Hepatocyte (in vitro differentiated cells): ENCODE results near the gene ARHGAP45. TPM values are rescaled to one million over a fixed set of nuclear protein-coding genes. Genes with fewer than 3 reads are reported as not detected.

Experiments used
- DNase-seq: peaks from one replicate; pipeline ENCODE4 v3.0.0-alpha.2; 2016; ENCODE audit warnings: low spot score
- H2AFZ ChIP-seq: fragments of 200-600 bp; sonication (generic); 2 replicates; pipeline ENCODE4 v1.6.0; 2016; ENCODE audit warnings: antibody characterized with exemption, mild to moderate bottlenecking
- H3K27ac ChIP-seq: fragments of 200-600 bp; sonication (generic); 2 replicates; pipeline ENCODE4 v1.5.1; 2016; ENCODE audit warnings: mild to moderate bottlenecking
- H3K27me3 ChIP-seq: fragments of 200-600 bp; sonication (generic); 2 replicates; pipeline ENCODE4 v1.6.1; 2016
- H3K36me3 ChIP-seq: fragments of 200-600 bp; sonication (generic); replicated peaks from 2 replicates; pipeline ENCODE4 v1.5.1; 2016; ENCODE audit warnings: low read depth; ENCODE audit not compliant: insufficient read depth
- H3K4me1 ChIP-seq: fragments of 200-600 bp; sonication (generic); 2 replicates; pipeline ENCODE4 v1.5.1; 2016; ENCODE audit warnings: mild to moderate bottlenecking, moderate library complexity; ENCODE audit not compliant: insufficient read depth
- H3K4me2 ChIP-seq: fragments of 200-600 bp; sonication (generic); 2 replicates; pipeline ENCODE4 v1.6.0; 2016
- H3K4me3 ChIP-seq: fragments of 200-600 bp; sonication (generic); 2 replicates; pipeline ENCODE4 v1.5.1; 2016; ENCODE audit warnings: mild to moderate bottlenecking
- H3K79me2 ChIP-seq: fragments of 200-600 bp; sonication (generic); 2 replicates; pipeline ENCODE4 v1.6.0; 2017; ENCODE audit warnings: mild to moderate bottlenecking
- H3K9me2 ChIP-seq: fragments of 200-600 bp; sonication (generic); replicated peaks from 2 replicates; pipeline ENCODE4 v1.6.0; 2017; ENCODE audit warnings: mild to moderate bottlenecking; ENCODE audit not compliant: insufficient read depth
- H3K9me3 ChIP-seq: fragments of 200-600 bp; sonication (generic); 2 replicates; pipeline ENCODE4 v1.5.1; 2016; ENCODE audit warnings: low read depth, mild to moderate bottlenecking
- H4K20me1 ChIP-seq: fragments of 200-600 bp; sonication (generic); 2 replicates; pipeline ENCODE4 v1.6.0; 2016; ENCODE audit warnings: mild to moderate bottlenecking; ENCODE audit not compliant: insufficient read depth, poor library complexity, severe bottlenecking
- EZH2 ChIP-seq: fragments of 200-600 bp; sonication (generic); IDR thresholded peaks from 2 replicates; pipeline ENCODE4 v1.6.1; 2016; ENCODE audit warnings: antibody characterized with exemption, mild to moderate bottlenecking, borderline replicate concordance
- EZH2phosphoT487 ChIP-seq: fragments of 200-600 bp; sonication (generic); IDR thresholded peaks from one replicate; pipeline ENCODE4 v1.6.1; 2018; ENCODE audit warnings: antibody characterized with exemption, mild to moderate bottlenecking, low read depth, moderate library complexity; ENCODE audit not compliant: unreplicated experiment, severe bottlenecking
- whole genome bisulfite sequencing: methylation state at CpG from one replicate; pipeline ENCODE4 v1.1.6; 2016; ENCODE audit warnings: low lambda C conversion rate; ENCODE audit errors: missing lambda C conversion rate; 5-methylcytosine and 5-hydroxymethylcytosine counted together
- polyA plus RNA-seq: library from polyadenylated mRNA; unstranded; fragments of >200 nt; fragmentation: Nextera tagmentation; extraction: Ambion mirVana; gene quantifications from 2 replicates; pipeline ENCODE4 v1.2.1, GENCODE V29; 2016
- total RNA-seq: library from RNA; depleted of rRNA; stranded (reverse); fragments of >200 nt; gene quantifications from 2 replicates; pipeline ENCODE4 v1.2.3, GENCODE V29; 2014
- TF ChIP-seq, protein P1 (sequence below): fragments of 200-600 bp; sonication (generic); IDR thresholded peaks from 2 replicates; pipeline ENCODE4 v1.5.1; 2016; ENCODE audit warnings: antibody characterized with exemption, mild to moderate bottlenecking; ENCODE audit not compliant: poor library complexity

ARHGAP45 gene
- total and polyA plus RNA-seq, 2 experiments from 2014 or later = 12.9 to 18.3 TPM

DNA sequence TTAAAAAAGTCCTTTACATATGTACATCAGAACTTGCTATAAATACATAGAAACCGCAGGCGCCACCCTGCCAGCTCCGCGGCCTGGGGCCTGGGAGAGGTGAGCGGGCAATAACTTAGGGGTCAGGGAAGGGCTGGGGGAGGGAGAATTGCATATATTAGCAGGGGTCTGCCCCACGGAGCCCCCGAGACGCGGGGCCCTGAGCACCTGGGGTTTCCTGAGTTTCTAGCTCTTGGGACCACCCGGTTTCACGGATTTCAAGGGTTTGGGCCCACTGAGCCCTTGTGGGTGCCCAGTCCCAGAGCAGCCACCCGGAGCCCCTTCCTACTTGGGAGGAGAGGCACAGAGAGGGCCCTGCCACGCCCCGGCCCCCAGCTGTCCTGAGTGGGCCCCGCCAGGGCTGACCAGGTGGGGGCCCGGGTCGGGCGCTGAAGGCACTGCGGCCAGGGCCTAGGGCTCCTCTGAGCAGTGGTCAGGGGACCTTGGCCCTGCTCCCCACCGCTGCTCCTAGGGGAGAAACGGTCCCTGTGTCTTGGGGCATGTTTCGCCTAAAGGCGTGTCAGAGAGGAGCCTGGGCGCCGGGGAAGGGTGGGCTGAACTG is 40.8 kb downstream of the ARHGAP45 start:
- H3K4me2 ChIP-seq = no peak overlapping the region
- H3K79me2 ChIP-seq = peaks cover 24% of the 10 kb centered on the region
- H3K9me3 ChIP-seq = no peaks in the 10 kb centered on the region
- 95% methylated on average over 14 of the region's 25 CpGs for WGBS
- peaks cover 19% of the 10 kb centered on the region for H4K20me1 ChIP-seq
- peaks cover 17% of the 10 kb centered on the region for H3K4me1 ChIP-seq
- no peak overlapping the region for H3K27ac ChIP-seq
- H3K36me3 ChIP-seq = no peaks in the 10 kb centered on the region
- no peak overlapping the region for H2AFZ ChIP-seq
- H3K9me2 ChIP-seq = no peaks in the 10 kb centered on the region
- H3K4me3 ChIP-seq = no peak overlapping the region
- H3K27me3 ChIP-seq = no peaks in the 10 kb centered on the region
- no peak for DNase-seq
- no peak for TF ChIP-seq EZH2
- TF ChIP-seq, protein P1, sequence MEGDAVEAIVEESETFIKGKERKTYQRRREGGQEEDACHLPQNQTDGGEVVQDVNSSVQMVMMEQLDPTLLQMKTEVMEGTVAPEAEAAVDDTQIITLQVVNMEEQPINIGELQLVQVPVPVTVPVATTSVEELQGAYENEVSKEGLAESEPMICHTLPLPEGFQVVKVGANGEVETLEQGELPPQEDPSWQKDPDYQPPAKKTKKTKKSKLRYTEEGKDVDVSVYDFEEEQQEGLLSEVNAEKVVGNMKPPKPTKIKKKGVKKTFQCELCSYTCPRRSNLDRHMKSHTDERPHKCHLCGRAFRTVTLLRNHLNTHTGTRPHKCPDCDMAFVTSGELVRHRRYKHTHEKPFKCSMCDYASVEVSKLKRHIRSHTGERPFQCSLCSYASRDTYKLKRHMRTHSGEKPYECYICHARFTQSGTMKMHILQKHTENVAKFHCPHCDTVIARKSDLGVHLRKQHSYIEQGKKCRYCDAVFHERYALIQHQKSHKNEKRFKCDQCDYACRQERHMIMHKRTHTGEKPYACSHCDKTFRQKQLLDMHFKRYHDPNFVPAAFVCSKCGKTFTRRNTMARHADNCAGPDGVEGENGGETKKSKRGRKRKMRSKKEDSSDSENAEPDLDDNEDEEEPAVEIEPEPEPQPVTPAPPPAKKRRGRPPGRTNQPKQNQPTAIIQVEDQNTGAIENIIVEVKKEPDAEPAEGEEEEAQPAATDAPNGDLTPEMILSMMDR = no peak
- no peak for TF ChIP-seq EZH2phosphoT487

DNA sequence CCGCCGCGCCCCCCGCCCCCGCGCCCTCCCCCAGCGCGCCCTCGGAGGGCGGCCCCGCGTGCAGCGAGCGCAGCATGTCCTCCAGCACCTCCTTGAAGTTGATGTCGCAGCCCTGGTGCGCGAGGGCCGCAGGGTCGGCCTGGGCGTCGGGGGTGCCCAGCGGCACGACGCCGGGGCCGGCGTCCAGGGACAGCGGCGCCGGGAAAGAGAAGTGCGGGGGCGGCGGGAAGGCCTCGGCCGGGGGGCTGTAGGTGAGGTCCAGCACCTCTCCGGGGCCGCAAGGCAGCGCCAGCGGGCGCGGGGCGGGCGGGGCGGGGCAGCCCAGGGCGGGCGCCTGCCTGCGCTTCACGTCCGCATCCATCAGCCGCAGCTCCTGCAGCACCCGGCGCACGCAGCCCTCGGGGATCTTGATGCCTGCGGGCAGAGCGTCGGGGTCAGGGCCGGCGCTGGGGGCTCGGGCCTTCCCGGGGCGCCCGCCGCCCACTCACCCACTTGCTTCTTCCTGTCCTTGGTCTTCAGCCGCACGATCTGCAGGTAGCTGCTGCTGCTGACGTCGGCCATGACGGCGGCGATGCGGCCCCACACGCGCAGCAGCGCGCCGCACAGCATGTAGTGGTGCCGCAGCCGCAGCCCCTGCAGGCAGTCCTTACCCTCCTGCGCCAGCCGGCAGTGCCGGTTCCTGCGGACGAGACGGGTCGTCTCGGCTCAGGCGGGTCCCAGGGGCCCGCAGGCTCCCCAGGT is 41.5 kb downstream of the ARHGAP45 start:
- 98% methylated on average over 41 of the region's 89 CpGs for WGBS
- H3K36me3 ChIP-seq = no peaks in the 10 kb centered on the region
- peaks cover 10% of the 10 kb centered on the region for H3K4me1 ChIP-seq

DNA sequence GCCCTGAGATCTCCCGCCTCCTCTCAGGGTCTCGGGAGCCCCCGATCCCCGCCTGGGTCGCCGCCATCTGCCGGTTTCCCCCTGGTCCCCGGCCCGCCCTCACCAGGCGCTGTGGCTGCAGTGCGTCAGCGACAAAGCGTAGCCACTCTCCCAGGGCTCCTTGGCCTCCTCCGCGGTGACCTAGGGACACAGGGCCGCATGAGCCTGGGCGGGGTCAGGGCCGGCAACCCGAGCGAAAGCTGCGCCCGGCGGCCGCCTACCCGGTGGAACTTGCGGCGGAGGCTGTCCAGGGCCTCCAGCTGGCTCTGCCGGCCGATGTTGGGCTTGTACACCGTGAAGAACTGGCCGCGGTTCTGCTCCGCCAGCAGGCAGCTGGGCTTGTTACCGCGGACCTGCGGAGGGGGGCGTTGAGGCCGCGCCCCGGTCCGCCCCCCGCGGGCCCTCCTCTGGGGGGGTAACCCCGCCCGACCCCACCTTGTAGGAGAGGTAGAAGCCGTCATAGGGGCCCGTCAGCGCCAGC is 42.1 kb downstream of the ARHGAP45 start:
- no peak for TF ChIP-seq EZH2phosphoT487
- TF ChIP-seq, protein P1 = no peak
- TF ChIP-seq EZH2 = no peak
- H3K79me2 ChIP-seq = peaks cover 24% of the 10 kb centered on the region
- 97% methylated on average over 28 of the region's 48 CpGs for WGBS
- no peak overlapping the region for H3K4me3 ChIP-seq
- H3K27ac ChIP-seq = no peak overlapping the region
- DNase-seq = no peak
- H3K9me3 ChIP-seq = no peaks in the 10 kb centered on the region
- H3K4me2 ChIP-seq = no peak overlapping the region
- H3K4me1 ChIP-seq = peaks cover 13% of the 10 kb centered on the region
- no peaks in the 10 kb centered on the region for H3K9me2 ChIP-seq
- peaks cover 19% of the 10 kb centered on the region for H4K20me1 ChIP-seq
- no peaks in the 10 kb centered on the region for H3K36me3 ChIP-seq
- H2AFZ ChIP-seq = no peak overlapping the region
- no peaks in the 10 kb centered on the region for H3K27me3 ChIP-seq

More for the DNA sequence above, 41.5 kb downstream of the ARHGAP45 start:
- no peaks in the 10 kb centered on the region for H3K9me3 ChIP-seq
- no peak for TF ChIP-seq EZH2phosphoT487
- TF ChIP-seq, protein P1 = no peak
- no peak for TF ChIP-seq EZH2
- no peaks in the 10 kb centered on the region for H3K9me2 ChIP-seq
- no peak overlapping the region for H2AFZ ChIP-seq
- DNase-seq = no peak
- H3K4me2 ChIP-seq = no peak overlapping the region
- H3K27me3 ChIP-seq = no peaks in the 10 kb centered on the region
- H3K79me2 ChIP-seq = peaks cover 24% of the 10 kb centered on the region
- H3K27ac ChIP-seq = no peak overlapping the region
- no peak overlapping the region for H3K4me3 ChIP-seq
- peaks cover 19% of the 10 kb centered on the region for H4K20me1 ChIP-seq
